Duodenal mucosa (tissue), 2 donors: ENCODE data around the gene ERCC6.

Experiments
- H3K27ac ChIP-seq: one replicate; pipeline ENCODE4 v1.7.0; 2013; ENCODE audit warnings: low read depth, low read length
- H3K27me3 ChIP-seq, 2 donors: one replicate each; pipeline ENCODE4 v1.7.0; 2013; ENCODE audit warnings: low read length in 2 of 2, control low read depth in 1 of 2; ENCODE audit not compliant: insufficient read depth in 2 of 2, control insufficient read depth in 1 of 2
- H3K36me3 ChIP-seq, 2 donors: one replicate each; pipeline ENCODE4 v1.7.0; 2013; ENCODE audit warnings: low read length in 2 of 2, control low read depth in 1 of 2; ENCODE audit not compliant: insufficient read depth in 2 of 2, control insufficient read depth in 1 of 2
- H3K4me1 ChIP-seq, 2 donors: one replicate each; pipeline ENCODE4 v1.7.0; 2013; ENCODE audit warnings: low read length in 2 of 2, control low read depth in 1 of 2; ENCODE audit not compliant: insufficient read depth in 2 of 2, control insufficient read depth in 1 of 2
- H3K4me3 ChIP-seq, 2 donors: one replicate each; pipeline ENCODE4 v1.7.0; 2013; ENCODE audit warnings: low read length in 2 of 2, low read depth in 1 of 2
- H3K9ac ChIP-seq, 2 donors: one replicate each; pipeline ENCODE4 v1.7.0; 2013; ENCODE audit warnings: low read length in 2 of 2, low read depth in 1 of 2
- H3K9me3 ChIP-seq, 2 donors: one replicate each; pipeline ENCODE4 v1.7.0; 2013; ENCODE audit warnings: low read length in 2 of 2, control low read depth in 1 of 2; ENCODE audit not compliant: control insufficient read depth in 1 of 2

ERCC6 gene

GRCh38 chr10:49471532-49471931, 67.4 kb downstream of the ERCC6 start:
- H3K4me1 ChIP-seq, result no peaks in the 10 kb centered on the region
- no peak overlapping the region for H3K9ac ChIP-seq
- peaks cover 21 to 71% of the 10 kb centered on the region in 2 donors for H3K36me3 ChIP-seq
- no peak overlapping the region for H3K27ac ChIP-seq
- H3K4me3 ChIP-seq, result no peak overlapping the region
- H3K9me3 ChIP-seq, result no peaks in the 10 kb centered on the region
- no peaks in the 10 kb centered on the region for H3K27me3 ChIP-seq

DNA sequence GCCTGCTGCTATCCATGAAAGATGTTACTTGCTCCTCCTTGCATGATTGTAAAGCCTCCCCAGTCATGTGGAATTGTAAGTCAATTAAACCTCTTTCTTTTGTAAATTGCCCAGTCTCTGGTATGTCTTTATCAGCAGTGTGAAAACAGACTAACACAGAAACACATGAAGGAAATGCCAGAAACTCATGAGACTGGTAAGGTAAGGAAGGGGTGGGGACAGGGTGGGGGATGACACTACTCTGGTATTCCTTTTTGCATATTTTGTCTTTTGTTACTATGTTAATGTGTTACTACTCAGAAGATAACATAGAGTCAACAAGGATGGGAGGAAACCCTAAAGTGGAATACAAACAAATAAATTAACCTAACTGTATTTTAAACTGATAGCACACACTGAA, 73.2 kb downstream of the ERCC6 start:
- no peak overlapping the region for H3K27ac ChIP-seq
- H3K9ac ChIP-seq, result no peak overlapping the region
- no peak overlapping the region for H3K4me3 ChIP-seq
- H3K27me3 ChIP-seq, result no peaks in the 10 kb centered on the region
- H3K9me3 ChIP-seq, result no peaks in the 10 kb centered on the region
- peaks cover 9 to 43% of the 10 kb centered on the region in 2 donors for H3K36me3 ChIP-seq
- H3K4me1 ChIP-seq, result no peaks in the 10 kb centered on the region
